AG20443 (cell line): ENCODE measurements around the gene PIK3R5.
A peak's percentile ranks its signal among the peaks of the same experiment; 100 is the strongest.
"Not testable (repeated sequence)": the region's sequence is repeated elsewhere in the genome, so short reads cannot be mapped to it uniquely, and the experiment has no call there.

ENCODE experiments used
- DNase-seq: peaks from one replicate; pipeline ENCODE4 v3.0.0; 2012; ENCODE audit warnings: low spot score, mixed read lengths

PIK3R5 gene

GRCh38 chr17:8965394-8966168, at the start of gene PIK3R5:
PIK3R5 (minus strand) TSS chr17:8965707; CDS start chr17:8911494, 54,213 bp downstream.
- DNase-seq = peak; percentile 35

GRCh38 chr17:9011001-9011400, 45.5 kb upstream of the PIK3R5 start:
- no peak for DNase-seq

GRCh38 chr17:9009737-9010136, 44.2 kb upstream of the PIK3R5 start:
- DNase-seq = no peak

- no peak for DNase-seq
These were observed 43.6 kb upstream of the PIK3R5 start for GRCh38 chr17:9009096-9009495.

GRCh38 chr17:9007052-9007714, 41.7 kb upstream of the PIK3R5 start:
- DNase-seq = no peak

- no peak for DNase-seq
These were observed 40.8 kb upstream of the PIK3R5 start for GRCh38 chr17:9006175-9006767.

- no peak for DNase-seq
These were observed 39.4 kb upstream of the PIK3R5 start for GRCh38 chr17:9004961-9005285.

- DNase-seq = no peak
These were observed 38.8 kb upstream of the PIK3R5 start for GRCh38 chr17:9004132-9004960.

GRCh38 chr17:9003355-9004131, 38.0 kb upstream of the PIK3R5 start:
- peak; percentile 32 for DNase-seq

- peak; percentile 70 for DNase-seq
These were observed 37.3 kb upstream of the PIK3R5 start for GRCh38 chr17:9002606-9003354.

GRCh38 chr17:9002227-9002605, 36.7 kb upstream of the PIK3R5 start:
- DNase-seq = no peak

GRCh38 chr17:9001559-9001958, 36.1 kb upstream of the PIK3R5 start:
- no peak for DNase-seq

GRCh38 chr17:8997994-8998628, 32.6 kb upstream of the PIK3R5 start:
- DNase-seq = peak; percentile 80

- DNase-seq = no peak
These were observed 30.2 kb upstream of the PIK3R5 start for GRCh38 chr17:8995711-8996110.

- peak; percentile 61 for DNase-seq
These were observed 28.8 kb upstream of the PIK3R5 start for GRCh38 chr17:8994319-8994718.

- DNase-seq = peak; percentile 83
These were observed 26.2 kb upstream of the PIK3R5 start for GRCh38 chr17:8991514-8992285.

- not testable (repeated sequence) for DNase-seq
These were observed 22.9 kb upstream of the PIK3R5 start for GRCh38 chr17:8988263-8988935.

GRCh38 chr17:8986295-8986694, 20.8 kb upstream of the PIK3R5 start:
- no peak for DNase-seq
